ENCODE measurements around the gene DENND1B.

DNA sequence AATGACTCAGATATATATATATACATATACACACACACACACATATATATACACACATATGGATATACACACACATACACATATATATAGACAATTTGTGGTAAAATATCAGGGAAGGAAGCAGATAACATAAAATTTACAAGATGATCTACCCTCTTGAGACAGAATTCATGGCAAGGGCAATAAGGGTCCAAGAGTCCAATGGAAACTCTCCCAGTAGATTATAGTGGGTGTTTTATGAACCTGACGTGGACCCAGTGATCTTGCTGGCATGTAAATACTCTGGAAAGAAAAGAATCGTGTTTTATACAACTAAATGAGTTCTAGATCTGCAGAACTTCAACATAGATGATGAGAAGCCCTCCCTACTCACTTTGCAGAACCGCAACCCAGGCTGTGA, 49.3 kb downstream of the DENND1B start:
- TF ChIP-seq, protein P1, sequence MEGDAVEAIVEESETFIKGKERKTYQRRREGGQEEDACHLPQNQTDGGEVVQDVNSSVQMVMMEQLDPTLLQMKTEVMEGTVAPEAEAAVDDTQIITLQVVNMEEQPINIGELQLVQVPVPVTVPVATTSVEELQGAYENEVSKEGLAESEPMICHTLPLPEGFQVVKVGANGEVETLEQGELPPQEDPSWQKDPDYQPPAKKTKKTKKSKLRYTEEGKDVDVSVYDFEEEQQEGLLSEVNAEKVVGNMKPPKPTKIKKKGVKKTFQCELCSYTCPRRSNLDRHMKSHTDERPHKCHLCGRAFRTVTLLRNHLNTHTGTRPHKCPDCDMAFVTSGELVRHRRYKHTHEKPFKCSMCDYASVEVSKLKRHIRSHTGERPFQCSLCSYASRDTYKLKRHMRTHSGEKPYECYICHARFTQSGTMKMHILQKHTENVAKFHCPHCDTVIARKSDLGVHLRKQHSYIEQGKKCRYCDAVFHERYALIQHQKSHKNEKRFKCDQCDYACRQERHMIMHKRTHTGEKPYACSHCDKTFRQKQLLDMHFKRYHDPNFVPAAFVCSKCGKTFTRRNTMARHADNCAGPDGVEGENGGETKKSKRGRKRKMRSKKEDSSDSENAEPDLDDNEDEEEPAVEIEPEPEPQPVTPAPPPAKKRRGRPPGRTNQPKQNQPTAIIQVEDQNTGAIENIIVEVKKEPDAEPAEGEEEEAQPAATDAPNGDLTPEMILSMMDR (IDR thresholded peaks at IDR 0.05; ENCODE audit: poor library complexity, severe bottlenecking) = no peak
- TF ChIP-seq POLR2AphosphoS5 (IDR thresholded peaks at IDR 0.05) (no peak), EZH2 (IDR thresholded peaks at IDR 0.05; ENCODE audit: borderline replicate concordance, insufficient read depth, low read length, poor library complexity, severe bottlenecking) (no peak), TAF1 (IDR thresholded peaks at IDR 0.05; ENCODE audit: low read depth) (no peak), SMC3 (conservative IDR thresholded peaks at IDR 0.05; ENCODE audit: poor library complexity) (no peak), MXI1 (conservative IDR thresholded peaks at IDR 0.05; ENCODE audit: poor library complexity, severe bottlenecking) (no peak)
- TF ChIP-seq, protein P2, sequence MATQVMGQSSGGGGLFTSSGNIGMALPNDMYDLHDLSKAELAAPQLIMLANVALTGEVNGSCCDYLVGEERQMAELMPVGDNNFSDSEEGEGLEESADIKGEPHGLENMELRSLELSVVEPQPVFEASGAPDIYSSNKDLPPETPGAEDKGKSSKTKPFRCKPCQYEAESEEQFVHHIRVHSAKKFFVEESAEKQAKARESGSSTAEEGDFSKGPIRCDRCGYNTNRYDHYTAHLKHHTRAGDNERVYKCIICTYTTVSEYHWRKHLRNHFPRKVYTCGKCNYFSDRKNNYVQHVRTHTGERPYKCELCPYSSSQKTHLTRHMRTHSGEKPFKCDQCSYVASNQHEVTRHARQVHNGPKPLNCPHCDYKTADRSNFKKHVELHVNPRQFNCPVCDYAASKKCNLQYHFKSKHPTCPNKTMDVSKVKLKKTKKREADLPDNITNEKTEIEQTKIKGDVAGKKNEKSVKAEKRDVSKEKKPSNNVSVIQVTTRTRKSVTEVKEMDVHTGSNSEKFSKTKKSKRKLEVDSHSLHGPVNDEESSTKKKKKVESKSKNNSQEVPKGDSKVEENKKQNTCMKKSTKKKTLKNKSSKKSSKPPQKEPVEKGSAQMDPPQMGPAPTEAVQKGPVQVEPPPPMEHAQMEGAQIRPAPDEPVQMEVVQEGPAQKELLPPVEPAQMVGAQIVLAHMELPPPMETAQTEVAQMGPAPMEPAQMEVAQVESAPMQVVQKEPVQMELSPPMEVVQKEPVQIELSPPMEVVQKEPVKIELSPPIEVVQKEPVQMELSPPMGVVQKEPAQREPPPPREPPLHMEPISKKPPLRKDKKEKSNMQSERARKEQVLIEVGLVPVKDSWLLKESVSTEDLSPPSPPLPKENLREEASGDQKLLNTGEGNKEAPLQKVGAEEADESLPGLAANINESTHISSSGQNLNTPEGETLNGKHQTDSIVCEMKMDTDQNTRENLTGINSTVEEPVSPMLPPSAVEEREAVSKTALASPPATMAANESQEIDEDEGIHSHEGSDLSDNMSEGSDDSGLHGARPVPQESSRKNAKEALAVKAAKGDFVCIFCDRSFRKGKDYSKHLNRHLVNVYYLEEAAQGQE (IDR thresholded peaks at IDR 0.05; ENCODE audit: borderline replicate concordance) = no peak

All from neural cell (in vitro differentiated cells).